ENCODE data around the gene FBLN1. TPM values are rescaled to one million over a fixed set of nuclear protein-coding genes. Genes with fewer than 3 reads are reported as not detected.
"Not testable (repeated sequence)": the region's sequence is repeated elsewhere in the genome, so short reads cannot be mapped to it uniquely, and the experiment has no call there.

The FBLN1 gene
- total and polyA plus RNA-seq, 9 donors, result 93.4 to 235 (median 155) TPM

DNA sequence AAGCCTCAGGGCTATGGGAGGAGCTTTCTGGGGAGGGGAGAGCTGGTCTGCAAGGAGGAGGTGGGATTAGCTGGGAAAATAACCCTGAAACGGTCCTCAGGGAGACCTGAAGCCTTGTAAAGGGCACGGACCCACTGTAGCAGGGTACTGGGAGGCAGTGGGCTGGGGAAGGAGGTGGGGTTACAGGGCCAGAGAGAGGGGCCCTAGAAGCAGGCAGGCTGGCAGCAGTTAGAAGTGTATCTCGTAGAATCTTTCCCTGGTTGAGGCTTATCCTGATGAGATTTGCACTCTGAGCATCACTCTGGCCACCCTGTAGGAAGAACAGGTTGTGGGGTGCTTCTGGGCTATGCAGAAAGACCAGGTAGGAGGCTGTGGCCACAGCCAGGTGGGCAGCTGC lies 29.6 kb downstream of the FBLN1 start:
- Histone ChIP-seq H3K36me3 (ENCODE audit: control insufficient read depth, insufficient read depth, low read length) (peaks cover 56% of the 10 kb centered on the region), H3K27ac (ENCODE audit: low read length) (no peak overlapping the region), H3K4me1 (ENCODE audit: control insufficient read depth, insufficient read depth, low read length) (peaks cover 40% of the 10 kb centered on the region), H3K9me3 (replicated peaks; ENCODE audit: control insufficient read depth, low read depth, low read length) (no peaks in the 10 kb centered on the region), H3K27me3 (ENCODE audit: control insufficient read depth, insufficient read depth, low read length) (no peaks in the 10 kb centered on the region), H3K4me3 (ENCODE audit: low read length) (no peak overlapping the region)
- WGBS (ENCODE audit: insufficient coverage), result 69% methylated on average over 3 of the region's 3 CpGs
- DNase-seq, result no peak

DNA sequence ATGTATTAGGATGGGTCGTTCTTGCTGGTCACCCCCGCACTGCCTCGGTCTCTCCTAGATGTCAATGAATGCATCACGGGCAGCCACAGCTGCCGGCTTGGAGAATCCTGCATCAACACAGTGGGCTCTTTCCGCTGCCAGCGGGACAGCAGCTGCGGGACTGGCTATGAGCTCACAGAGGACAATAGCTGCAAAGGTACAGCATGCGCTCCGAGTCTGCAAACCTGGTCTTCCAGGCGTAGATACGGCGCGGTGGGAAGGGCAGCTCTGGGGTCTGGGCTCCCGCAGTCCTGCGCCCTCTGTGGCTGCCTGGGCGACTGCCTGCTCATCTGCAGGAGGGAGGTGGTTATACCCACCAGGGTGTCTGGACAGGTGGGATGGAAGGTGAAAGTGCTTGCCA lies 31.0 kb downstream of the FBLN1 start:
- H3K36me3 ChIP-seq (ENCODE audit: control insufficient read depth, insufficient read depth, low read length), result peaks cover 48% of the 10 kb centered on the region
- peak; percentile 56 for DNase-seq

DNA sequence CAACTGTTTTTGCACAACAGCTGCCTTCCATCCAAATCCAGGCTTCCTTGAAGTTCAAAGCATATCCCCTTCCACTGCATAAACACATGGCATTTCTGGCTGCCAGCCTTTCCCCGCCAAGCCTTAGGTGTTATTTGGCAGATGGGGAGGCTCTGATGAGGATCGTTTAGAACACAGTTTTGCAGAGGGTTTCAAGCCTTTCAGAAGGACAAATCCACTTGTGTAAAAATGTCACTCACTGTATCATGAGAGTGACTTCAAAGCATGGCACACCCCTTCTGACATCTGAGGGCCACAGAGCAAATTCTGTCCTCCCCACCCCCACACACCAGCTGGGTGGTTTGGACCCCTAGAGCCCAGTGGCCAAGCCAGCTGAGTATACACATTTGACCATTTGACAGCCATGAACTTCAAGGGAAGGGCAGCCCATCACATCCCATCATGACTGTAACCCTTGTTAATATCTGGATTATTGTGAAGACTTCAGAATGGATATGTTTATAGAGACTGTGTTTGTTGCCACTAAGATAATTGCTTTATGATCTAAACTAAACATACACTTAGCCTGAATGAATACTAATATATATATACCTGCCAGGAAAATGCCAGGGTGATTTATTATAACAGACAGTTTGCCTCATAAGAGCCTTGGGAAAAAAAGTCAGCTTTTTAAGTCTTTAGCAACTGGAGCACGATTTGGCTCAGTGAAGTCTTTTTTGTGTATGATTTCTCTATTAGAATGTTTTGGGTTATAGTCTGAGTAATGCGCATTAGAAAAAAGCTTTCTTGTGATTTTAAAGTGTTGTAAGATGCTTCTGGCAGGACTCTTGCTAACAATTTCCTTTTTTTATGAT lies 31.9 kb downstream of the FBLN1 start:
- peaks cover 43% of the 10 kb centered on the region for H3K36me3 ChIP-seq (ENCODE audit: control insufficient read depth, insufficient read depth, low read length)
- 43% methylated on average over 2 of the region's 4 CpGs for WGBS (ENCODE audit: insufficient coverage)
- no peaks in the 10 kb centered on the region for H3K9me3 ChIP-seq (replicated peaks; ENCODE audit: control insufficient read depth, low read depth, low read length)
- no peak overlapping the region for H3K4me3 ChIP-seq (ENCODE audit: low read length)
- peak overlapping the region; percentile 21 for H3K27ac ChIP-seq (ENCODE audit: low read length)
- peak; percentile 83 for DNase-seq
- H3K4me1 ChIP-seq (ENCODE audit: control insufficient read depth, insufficient read depth, low read length), result peaks cover 49% of the 10 kb centered on the region
- no peaks in the 10 kb centered on the region for H3K27me3 ChIP-seq (ENCODE audit: control insufficient read depth, insufficient read depth, low read length)

More for the DNA sequence above, 31.0 kb downstream of the FBLN1 start:
- 84% methylated on average over 17 of the region's 17 CpGs for WGBS (ENCODE audit: insufficient coverage)
- H3K4me1 ChIP-seq (ENCODE audit: control insufficient read depth, insufficient read depth, low read length), result peaks cover 49% of the 10 kb centered on the region
- no peaks in the 10 kb centered on the region for H3K27me3 ChIP-seq (ENCODE audit: control insufficient read depth, insufficient read depth, low read length)
- H3K9me3 ChIP-seq (replicated peaks; ENCODE audit: control insufficient read depth, low read depth, low read length), result no peaks in the 10 kb centered on the region
- no peak overlapping the region for H3K4me3 ChIP-seq (ENCODE audit: low read length)
- no peak overlapping the region for H3K27ac ChIP-seq (ENCODE audit: low read length)

DNA sequence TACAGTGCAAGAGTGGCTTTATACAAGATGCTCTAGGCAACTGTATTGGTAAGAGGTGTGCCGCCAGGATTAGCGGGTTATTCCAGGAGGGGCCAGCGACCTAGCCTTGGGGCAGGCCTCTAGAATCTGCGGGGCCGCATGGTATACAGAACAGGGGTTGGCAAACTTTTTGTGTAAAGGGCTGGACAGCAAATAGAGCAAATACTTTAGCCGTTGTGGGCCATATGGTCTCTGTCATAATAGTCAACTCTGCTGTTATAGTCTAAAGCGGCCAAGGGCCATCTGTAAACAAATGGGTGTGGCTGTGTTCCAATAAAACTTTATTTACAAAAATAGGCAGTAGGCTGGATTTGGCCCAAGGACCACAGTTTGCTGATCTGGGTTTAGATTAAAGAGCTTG lies 32.6 kb downstream of the FBLN1 start:
- peaks cover 49% of the 10 kb centered on the region for H3K4me1 ChIP-seq (ENCODE audit: control insufficient read depth, insufficient read depth, low read length)
- no peak overlapping the region for H3K27ac ChIP-seq (ENCODE audit: low read length)

DNA sequence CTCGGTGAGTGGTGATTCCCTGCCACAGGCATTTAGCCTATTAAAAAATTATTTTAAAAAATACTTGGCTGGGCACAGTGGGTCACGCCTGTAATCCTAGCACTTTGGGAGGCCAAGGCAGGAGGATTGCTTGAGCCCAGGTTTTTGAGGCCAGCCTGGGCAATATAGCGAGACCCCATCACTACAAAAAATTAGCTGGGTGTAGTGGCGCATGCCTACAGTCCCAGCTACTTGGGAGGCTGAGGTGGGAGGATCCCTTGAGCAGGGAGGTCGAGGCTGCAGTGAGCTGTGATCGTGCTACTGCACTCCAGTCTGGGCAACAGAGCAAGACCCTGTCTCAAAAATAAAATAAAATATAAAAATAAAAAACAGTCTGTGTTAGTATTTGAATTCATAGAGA lies 33.2 kb downstream of the FBLN1 start:
- peaks cover 49% of the 10 kb centered on the region for H3K4me1 ChIP-seq (ENCODE audit: control insufficient read depth, insufficient read depth, low read length)
- H3K9me3 ChIP-seq (replicated peaks; ENCODE audit: control insufficient read depth, low read depth, low read length); H3K4me3 ChIP-seq (ENCODE audit: low read length); H3K27me3 ChIP-seq (ENCODE audit: control insufficient read depth, insufficient read depth, low read length); H3K27ac ChIP-seq (ENCODE audit: low read length); DNase-seq: not testable (repeated sequence)
- WGBS (ENCODE audit: insufficient coverage), result no CpG with 5 or more reads among the region's 6 CpGs
- H3K36me3 ChIP-seq (ENCODE audit: control insufficient read depth, insufficient read depth, low read length), result peaks cover 40% of the 10 kb centered on the region

More for the DNA sequence above, 32.6 kb downstream of the FBLN1 start:
- H3K9me3 ChIP-seq (replicated peaks; ENCODE audit: control insufficient read depth, low read depth, low read length), result no peaks in the 10 kb centered on the region
- H3K36me3 ChIP-seq (ENCODE audit: control insufficient read depth, insufficient read depth, low read length), result peaks cover 43% of the 10 kb centered on the region
- H3K27me3 ChIP-seq (ENCODE audit: control insufficient read depth, insufficient read depth, low read length), result no peaks in the 10 kb centered on the region
- no peak overlapping the region for H3K4me3 ChIP-seq (ENCODE audit: low read length)
- DNase-seq, result no peak
- 92% methylated on average over 5 of the region's 7 CpGs for WGBS (ENCODE audit: insufficient coverage)

DNA sequence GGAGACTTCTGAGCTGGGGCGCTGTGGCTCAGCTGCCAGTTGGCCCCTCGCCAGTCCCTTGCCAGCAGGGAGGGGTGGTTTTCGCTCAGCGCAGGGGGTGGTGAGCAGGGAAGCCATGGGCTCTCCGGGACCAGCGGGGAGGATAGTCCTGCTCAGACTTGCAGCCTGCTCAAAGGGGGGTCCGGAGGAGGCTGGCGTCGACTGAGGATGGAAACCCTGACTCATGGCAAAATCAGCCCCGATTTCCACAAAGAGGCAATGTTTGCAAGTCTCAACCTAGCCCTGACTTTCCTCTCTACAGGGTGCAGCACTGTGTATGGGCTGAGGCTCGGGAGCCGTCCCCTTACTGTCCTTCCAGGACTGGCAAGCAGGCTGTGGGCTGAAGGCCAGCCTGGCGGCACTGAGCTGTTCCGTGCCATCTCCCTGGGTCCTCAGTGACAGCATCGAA lies 35.1 kb downstream of the FBLN1 start:
- Histone ChIP-seq H3K27me3 (ENCODE audit: control insufficient read depth, insufficient read depth, low read length) (no peaks in the 10 kb centered on the region), H3K4me3 (ENCODE audit: low read length) (no peak overlapping the region), H3K36me3 (ENCODE audit: control insufficient read depth, insufficient read depth, low read length) (peaks cover 42% of the 10 kb centered on the region), H3K9me3 (replicated peaks; ENCODE audit: control insufficient read depth, low read depth, low read length) (no peaks in the 10 kb centered on the region), H3K4me1 (ENCODE audit: control insufficient read depth, insufficient read depth, low read length) (peaks cover 35% of the 10 kb centered on the region), H3K27ac (ENCODE audit: low read length) (peak overlapping the region; percentile 20)
- 70% methylated on average over 13 of the region's 15 CpGs for WGBS (ENCODE audit: insufficient coverage)
- DNase-seq, result peak; percentile 73

DNA sequence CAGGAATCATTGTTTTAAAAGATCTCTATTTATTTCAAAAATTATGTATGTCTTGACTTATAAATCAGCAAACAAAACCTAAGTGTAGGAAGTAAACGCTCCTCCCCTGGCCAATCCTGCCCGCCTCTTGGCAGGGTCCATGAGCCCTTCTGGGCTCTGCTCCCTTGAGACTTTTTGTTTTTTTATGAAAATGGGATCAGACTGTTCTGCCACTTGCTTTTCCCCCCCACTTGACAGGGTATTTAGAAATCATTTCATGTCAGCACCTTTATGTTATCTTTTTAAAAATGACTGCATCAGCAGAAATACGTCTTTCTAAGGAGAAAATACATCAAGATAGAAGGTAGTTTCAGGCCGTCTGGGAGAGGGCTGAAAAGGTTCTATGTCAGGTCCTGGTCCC lies 35.6 kb downstream of the FBLN1 start:
- 100% methylated on average over 1 of the region's 4 CpGs for WGBS (ENCODE audit: insufficient coverage)
- Histone ChIP-seq H3K4me3 (ENCODE audit: low read length) (no peak overlapping the region), H3K27ac (ENCODE audit: low read length) (no peak overlapping the region), H3K9me3 (replicated peaks; ENCODE audit: control insufficient read depth, low read depth, low read length) (no peaks in the 10 kb centered on the region), H3K27me3 (ENCODE audit: control insufficient read depth, insufficient read depth, low read length) (no peaks in the 10 kb centered on the region), H3K36me3 (ENCODE audit: control insufficient read depth, insufficient read depth, low read length) (peaks cover 40% of the 10 kb centered on the region), H3K4me1 (ENCODE audit: control insufficient read depth, insufficient read depth, low read length) (peaks cover 30% of the 10 kb centered on the region)
- DNase-seq, result peak; percentile 8

DNA sequence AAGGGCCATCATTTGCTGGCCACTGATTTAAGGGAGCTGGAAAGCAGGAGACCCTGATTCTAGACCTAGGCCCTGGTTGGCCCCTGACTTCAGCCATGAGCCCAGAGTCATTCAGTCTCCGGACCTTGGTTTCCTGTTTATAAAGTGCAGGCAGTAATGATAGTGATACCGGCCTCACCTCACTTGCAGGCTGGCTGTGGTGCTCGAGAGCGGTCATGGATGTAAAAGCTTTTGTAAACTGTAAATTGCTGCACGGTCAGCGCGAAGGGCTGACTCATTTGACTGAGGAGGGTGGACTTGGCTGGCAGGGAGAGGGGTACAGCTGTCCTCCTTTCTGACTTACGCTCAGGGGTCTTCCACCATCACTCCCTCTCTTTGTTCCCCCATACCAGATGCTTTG lies 37.4 kb downstream of the FBLN1 start:
- H3K27ac ChIP-seq (ENCODE audit: low read length), result no peak overlapping the region
- no peak overlapping the region for H3K4me3 ChIP-seq (ENCODE audit: low read length)
- H3K9me3 ChIP-seq (replicated peaks; ENCODE audit: control insufficient read depth, low read depth, low read length), result no peaks in the 10 kb centered on the region
- H3K36me3 ChIP-seq (ENCODE audit: control insufficient read depth, insufficient read depth, low read length), result peaks cover 49% of the 10 kb centered on the region
- H3K4me1 ChIP-seq (ENCODE audit: control insufficient read depth, insufficient read depth, low read length), result peaks cover 23% of the 10 kb centered on the region
- no peak for DNase-seq
- WGBS (ENCODE audit: insufficient coverage), result 73% methylated on average over 4 of the region's 8 CpGs
- no peaks in the 10 kb centered on the region for H3K27me3 ChIP-seq (ENCODE audit: control insufficient read depth, insufficient read depth, low read length)

DNA sequence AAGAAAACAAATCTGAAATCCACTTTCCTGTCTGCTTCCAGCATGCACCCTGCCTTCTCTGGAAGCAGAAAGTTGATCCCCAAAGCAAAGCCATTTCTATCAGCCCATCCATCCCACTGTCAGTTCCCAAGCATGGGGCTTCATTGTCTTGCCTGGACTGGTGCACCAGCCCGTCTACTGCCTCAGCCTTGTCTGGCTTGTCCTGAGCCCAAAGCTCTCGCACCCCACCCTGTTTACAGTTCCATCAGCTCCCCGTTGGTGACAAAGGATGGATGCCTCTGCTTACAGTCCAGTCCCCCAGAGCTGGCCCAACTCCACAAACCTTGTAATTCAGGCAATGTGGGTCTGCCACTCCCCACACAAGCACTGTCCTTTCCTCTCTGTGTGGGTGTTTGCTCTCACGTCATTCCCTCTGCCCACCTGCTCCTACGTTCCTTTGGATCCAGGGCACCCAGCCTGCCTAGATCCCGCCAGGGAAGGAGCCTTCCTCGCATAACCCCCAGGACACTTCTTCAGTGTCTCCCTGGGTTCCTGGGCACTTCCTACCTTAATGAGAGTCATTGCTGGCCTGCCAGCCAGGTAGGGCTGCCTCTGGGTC lies 38.8 kb downstream of the FBLN1 start:
- H3K27ac ChIP-seq (ENCODE audit: low read length), result no peak overlapping the region
- no peaks in the 10 kb centered on the region for H3K27me3 ChIP-seq (ENCODE audit: control insufficient read depth, insufficient read depth, low read length)
- no peak for DNase-seq
- peaks cover 23% of the 10 kb centered on the region for H3K4me1 ChIP-seq (ENCODE audit: control insufficient read depth, insufficient read depth, low read length)
- H3K36me3 ChIP-seq (ENCODE audit: control insufficient read depth, insufficient read depth, low read length), result peaks cover 51% of the 10 kb centered on the region
- 91% methylated on average over 5 of the region's 7 CpGs for WGBS (ENCODE audit: insufficient coverage)
- no peak overlapping the region for H3K4me3 ChIP-seq (ENCODE audit: low read length)
- H3K9me3 ChIP-seq (replicated peaks; ENCODE audit: control insufficient read depth, low read depth, low read length), result no peaks in the 10 kb centered on the region

DNA sequence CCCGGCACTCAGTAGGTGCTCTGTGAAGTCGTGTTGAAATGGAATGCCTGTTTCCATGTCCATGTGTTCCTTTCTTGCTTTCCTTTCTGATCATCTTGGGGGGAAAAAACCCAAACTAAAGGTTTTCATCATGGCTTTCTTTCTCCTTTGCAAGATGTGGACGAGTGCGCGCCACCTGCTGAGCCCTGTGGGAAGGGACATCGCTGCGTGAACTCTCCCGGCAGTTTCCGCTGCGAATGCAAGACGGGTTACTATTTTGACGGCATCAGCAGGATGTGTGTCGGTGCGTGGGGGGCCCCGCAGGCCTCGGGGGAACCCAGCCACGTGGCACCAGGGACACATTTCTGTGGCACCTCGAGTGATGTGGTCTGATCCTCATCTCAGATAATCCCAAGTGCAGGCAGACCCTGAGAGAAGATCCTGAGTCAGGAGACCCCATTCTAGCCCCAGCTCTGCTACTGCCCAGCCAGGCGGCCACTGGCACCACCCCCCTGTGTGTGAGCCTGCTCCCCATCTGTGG lies 39.4 kb downstream of the FBLN1 start:
- Histone ChIP-seq H3K4me1 (ENCODE audit: control insufficient read depth, insufficient read depth, low read length) (peaks cover 18% of the 10 kb centered on the region), H3K4me3 (ENCODE audit: low read length) (no peak overlapping the region), H3K36me3 (ENCODE audit: control insufficient read depth, insufficient read depth, low read length) (peaks cover 50% of the 10 kb centered on the region), H3K27ac (ENCODE audit: low read length) (no peak overlapping the region), H3K9me3 (replicated peaks; ENCODE audit: control insufficient read depth, low read depth, low read length) (no peaks in the 10 kb centered on the region), H3K27me3 (ENCODE audit: control insufficient read depth, insufficient read depth, low read length) (no peaks in the 10 kb centered on the region)
- 88% methylated on average over 19 of the region's 19 CpGs for WGBS (ENCODE audit: insufficient coverage)
- no peak for DNase-seq
